ENCODE measurements around the gene SPNS1.
"Not testable (repeated sequence)": the region's sequence is repeated elsewhere in the genome, so short reads cannot be mapped to it uniquely, and the experiment has no call there.

Gene SPNS1

GRCh38 chr16:28991687-28992086, 17.1 kb downstream of the SPNS1 start:
- no peak for DNase-seq

- no peak for DNase-seq
These were observed 17.9 kb downstream of the SPNS1 start for GRCh38 chr16:28992496-28992895.

GRCh38 chr16:28998837-28999236, 24.3 kb downstream of the SPNS1 start:
- DNase-seq: no peak

GRCh38 chr16:28999577-28999976, 25.0 kb downstream of the SPNS1 start:
- DNase-seq: no peak

- no peak for DNase-seq
These were observed 25.4 kb downstream of the SPNS1 start for GRCh38 chr16:29000019-29000418.

- not testable (repeated sequence) for DNase-seq
These were observed 30.0 kb downstream of the SPNS1 start for GRCh38 chr16:29004496-29005139.

GRCh38 chr16:29007730-29008593, 33.4 kb downstream of the SPNS1 start:
- DNase-seq: peak; percentile 67

- DNase-seq: no peak
These were observed 34.7 kb downstream of the SPNS1 start for GRCh38 chr16:29009050-29009837.

- DNase-seq: no peak
These were observed 35.2 kb downstream of the SPNS1 start for GRCh38 chr16:29009838-29010166.

- no peak for DNase-seq
These were observed 36.5 kb downstream of the SPNS1 start for GRCh38 chr16:29011112-29011511.

- no peak for DNase-seq
These were observed 37.3 kb downstream of the SPNS1 start for GRCh38 chr16:29011851-29012250.

GRCh38 chr16:29012913-29013553, 38.5 kb downstream of the SPNS1 start:
- peak; percentile 22 for DNase-seq

- DNase-seq: no peak
These were observed 40.0 kb downstream of the SPNS1 start for GRCh38 chr16:29014561-29015069.

- DNase-seq: no peak
These were observed 47.6 kb downstream of the SPNS1 start for GRCh38 chr16:29022196-29022595.

- DNase-seq: no peak
These were observed 49.0 kb downstream of the SPNS1 start for GRCh38 chr16:29023279-29024277.

- DNase-seq: no peak
These were observed 49.7 kb downstream of the SPNS1 start for GRCh38 chr16:29024278-29024677.

- no peak for DNase-seq
These were observed 50.6 kb downstream of the SPNS1 start for GRCh38 chr16:29025218-29025617.

GRCh38 chr16:29025735-29026134, 51.2 kb downstream of the SPNS1 start:
- no peak for DNase-seq

- no peak for DNase-seq
These were observed 54.0 kb downstream of the SPNS1 start for GRCh38 chr16:29028457-29029167.

- DNase-seq: peak; percentile 42
These were observed 54.8 kb downstream of the SPNS1 start for GRCh38 chr16:29029168-29029994.
